Neuronal stem cell (in vitro differentiated cells): ENCODE results near the gene RAB3GAP1.

ENCODE experiments used
- DNase-seq: peaks from one replicate; pipeline ENCODE4 v3.0.0-alpha.2; 2013; ENCODE audit warnings: low spot score
- H2AFZ ChIP-seq: one replicate; pipeline ENCODE4 v1.6.1; 2013; ENCODE audit warnings: mild to moderate bottlenecking, low read length, inconsistent platforms
- H2AK5ac ChIP-seq: 2 replicates; pipeline ENCODE4 v1.6.1; 2013; ENCODE audit warnings: low read depth, mild to moderate bottlenecking, inconsistent platforms, low read length, moderate library complexity, mixed read lengths
- H2BK120ac ChIP-seq: 2 replicates; pipeline ENCODE4 v1.6.1; 2013; ENCODE audit warnings: low read depth, mild to moderate bottlenecking, inconsistent platforms, low read length, moderate library complexity, mixed read lengths
- H2BK12ac ChIP-seq: one replicate; pipeline ENCODE4 v1.6.1; 2013; ENCODE audit warnings: low read length, inconsistent platforms
- H2BK15ac ChIP-seq: 2 replicates; pipeline ENCODE4 v1.6.1; 2013; ENCODE audit warnings: mild to moderate bottlenecking, low read length, inconsistent platforms, mixed read lengths
- H2BK5ac ChIP-seq: one replicate; pipeline ENCODE4 v1.6.1; 2013; ENCODE audit warnings: inconsistent platforms, mild to moderate bottlenecking, low read length, moderate library complexity
- H3K14ac ChIP-seq: one replicate; pipeline ENCODE4 v1.6.1; 2013; ENCODE audit warnings: low read length, inconsistent platforms
- H3K18ac ChIP-seq: 2 replicates; pipeline ENCODE4 v1.6.1; 2013; ENCODE audit warnings: low read length, inconsistent platforms
- H3K23ac ChIP-seq: 2 replicates; pipeline ENCODE4 v1.6.1; 2013; ENCODE audit warnings: low read depth, mild to moderate bottlenecking, mixed read lengths, low read length, inconsistent platforms; ENCODE audit not compliant: poor library complexity
- H3K27ac ChIP-seq: replicated peaks from 3 replicates; pipeline ENCODE4 v1.5.1; 2013; ENCODE audit warnings: low read length, inconsistent platforms
- H3K27me3 ChIP-seq, 3 experiments: 2 replicates each; pipeline ENCODE4 v1.6.1; 2013; ENCODE audit warnings: low read length in 3 of 3, mild to moderate bottlenecking in 2 of 3, inconsistent platforms in 1 of 3, low read depth in 1 of 3, mixed read lengths in 1 of 3, moderate library complexity in 1 of 3; ENCODE audit not compliant: control insufficient read depth in 3 of 3, insufficient read depth in 3 of 3
- H3K36me3 ChIP-seq, 2 donors: replicated peaks in 1 of 2; 2 replicates each; pipeline ENCODE4 v1.6.1; 2013; ENCODE audit warnings: low read length in 2 of 2; ENCODE audit not compliant: control insufficient read depth in 2 of 2, insufficient read depth in 2 of 2
- H3K4ac ChIP-seq: 2 replicates; pipeline ENCODE4 v1.6.1; 2013; ENCODE audit warnings: inconsistent platforms, mild to moderate bottlenecking, low read length, moderate library complexity
- H3K4me1 ChIP-seq, 2 donors: 1 replicate in 1 of 2; 2 replicates in 1 of 2; pipeline ENCODE4 v1.6.1; 2013; ENCODE audit warnings: low read length in 2 of 2, low read depth in 1 of 2; ENCODE audit not compliant: control insufficient read depth in 2 of 2, insufficient read depth in 1 of 2
- H3K4me2 ChIP-seq: one replicate; pipeline ENCODE4 v1.6.1; 2013; ENCODE audit warnings: mild to moderate bottlenecking, low read length, inconsistent platforms; ENCODE audit not compliant: insufficient read depth, poor library complexity, severe bottlenecking
- H3K4me3 ChIP-seq, 2 donors: 2 replicates each; pipeline ENCODE4 v1.5.1; 2013; ENCODE audit warnings: low read length in 2 of 2, mild to moderate bottlenecking in 2 of 2, inconsistent platforms in 1 of 2, moderate library complexity in 1 of 2
- H3K79me1 ChIP-seq: one replicate; pipeline ENCODE4 v1.6.1; 2013; ENCODE audit warnings: low read depth, mild to moderate bottlenecking, inconsistent platforms, low read length, moderate library complexity
- H3K9ac ChIP-seq: one replicate; pipeline ENCODE4 v1.6.1; 2013; ENCODE audit warnings: mild to moderate bottlenecking, low read depth, low read length, inconsistent platforms; ENCODE audit not compliant: poor library complexity
- H3K9me3 ChIP-seq, 2 donors: replicated peaks in 1 of 2; 2 replicates each; pipeline versions ENCODE3 to v1.6.1; 2013; ENCODE audit warnings: low read length in 2 of 2, mild to moderate bottlenecking in 2 of 2, inconsistent platforms in 1 of 2, low read depth in 1 of 2, mixed read lengths in 1 of 2, moderate library complexity in 1 of 2; ENCODE audit not compliant: control insufficient read depth in 2 of 2, insufficient read depth in 1 of 2
- H4K8ac ChIP-seq: one replicate; pipeline ENCODE4 v1.6.1; 2013; ENCODE audit warnings: low read depth, mild to moderate bottlenecking, inconsistent platforms, low read length, moderate library complexity
- H4K91ac ChIP-seq: one replicate; pipeline ENCODE4 v1.6.1; 2013; ENCODE audit warnings: low read length, low read depth, mild to moderate bottlenecking, inconsistent platforms; ENCODE audit not compliant: poor library complexity
- WGBS, 2 donors: extraction: QIAGEN DNeasy Blood & Tissue Kit; methylation state at CpG; one replicate each; pipeline ENCODE4 v1.1.7; 2013; ENCODE audit warnings: missing lambda C conversion rate in 2 of 2, mixed read lengths in 1 of 2; ENCODE audit not compliant: insufficient read length in 2 of 2, insufficient replicate concordance in 1 of 2; ENCODE audit errors: extremely low coverage in 2 of 2; 5-methylcytosine and 5-hydroxymethylcytosine counted together

RAB3GAP1 gene

GRCh38 chr2:135055182-135055786 is 3.2 kb downstream of the RAB3GAP1 start:
- no CpG with 5 or more reads among the region's 2 CpGs for WGBS, 2 donors
- no peak overlapping the region for H2BK5ac ChIP-seq
- H4K91ac ChIP-seq, result no peak overlapping the region
- no peak overlapping the region for H3K4me2 ChIP-seq
- no peak overlapping the region for H2AK5ac ChIP-seq
- H4K8ac ChIP-seq, result no peak overlapping the region
- DNase-seq, result no peak
- H3K14ac ChIP-seq, result no peak overlapping the region
- H3K4ac ChIP-seq, result no peak overlapping the region
- no peak overlapping the region for H2BK12ac ChIP-seq
- H3K27ac ChIP-seq, result no peak overlapping the region
- H3K79me1 ChIP-seq, result peaks cover 3% of the 10 kb centered on the region
- H3K36me3 ChIP-seq, result peaks cover 0 to 33% of the 10 kb centered on the region in 2 donors
- no peak overlapping the region for H3K9ac ChIP-seq
- H3K27me3 ChIP-seq, result no peaks in the 10 kb centered on the region
- no peak overlapping the region for H3K4me3 ChIP-seq
- H2BK15ac ChIP-seq, result no peak overlapping the region
- H3K18ac ChIP-seq, result no peak overlapping the region
- H3K4me1 ChIP-seq, result peaks cover 5 to 6% of the 10 kb centered on the region in 2 donors
- peaks cover 0 to 2% of the 10 kb centered on the region in 2 donors for H3K9me3 ChIP-seq
- no peak overlapping the region for H2BK120ac ChIP-seq
- H3K23ac ChIP-seq, result no peak overlapping the region
- H2AFZ ChIP-seq, result no peak overlapping the region

- Histone ChIP-seq H3K9ac (no peak overlapping the region), H3K27me3 (no peaks in the 10 kb centered on the region), H3K14ac (no peak overlapping the region), H3K4me3 (no peak overlapping the region), H3K4ac (no peak overlapping the region), H3K4me1 (peaks cover 5 to 6% of the 10 kb centered on the region in 2 donors), H2BK120ac (no peak overlapping the region), H3K9me3 (peaks cover 0 to 2% of the 10 kb centered on the region in 2 donors), H2AK5ac (no peak overlapping the region), H3K23ac (no peak overlapping the region), H4K8ac (no peak overlapping the region), H2BK12ac (no peak overlapping the region), H3K27ac (no peak overlapping the region), H3K36me3 (peaks cover 0 to 48% of the 10 kb centered on the region in 2 donors), H2BK15ac (no peak overlapping the region), H3K4me2 (no peak overlapping the region), H3K79me1 (peaks cover 3% of the 10 kb centered on the region), H4K91ac (no peak overlapping the region), H3K18ac (no peak overlapping the region), H2AFZ (no peak overlapping the region), H2BK5ac (no peak overlapping the region)
- DNase-seq, result no peak
These were observed 4.7 kb downstream of the RAB3GAP1 start for GRCh38 chr2:135056790-135057189.

GRCh38 chr2:135059577-135059976 is 7.5 kb downstream of the RAB3GAP1 start:
- H2AK5ac ChIP-seq, result no peak overlapping the region
- H2BK12ac ChIP-seq, result no peak overlapping the region
- H3K36me3 ChIP-seq, result peaks cover 0 to 69% of the 10 kb centered on the region in 2 donors
- H3K79me1 ChIP-seq, result no peaks in the 10 kb centered on the region
- no peaks in the 10 kb centered on the region for H3K27me3 ChIP-seq
- no peak overlapping the region for H2BK15ac ChIP-seq
- H3K4me1 ChIP-seq, result no peaks in the 10 kb centered on the region
- no peak overlapping the region for H3K4me3 ChIP-seq
- H3K9ac ChIP-seq, result no peak overlapping the region
- H3K14ac ChIP-seq, result no peak overlapping the region
- H2BK120ac ChIP-seq, result no peak overlapping the region
- H3K23ac ChIP-seq, result no peak overlapping the region
- H3K27ac ChIP-seq, result no peak overlapping the region
- H3K18ac ChIP-seq, result no peak overlapping the region
- no peak overlapping the region for H4K8ac ChIP-seq
- H2BK5ac ChIP-seq, result no peak overlapping the region
- no peak overlapping the region for H2AFZ ChIP-seq
- DNase-seq, result no peak
- no peak overlapping the region for H4K91ac ChIP-seq
- no peak overlapping the region for H3K4me2 ChIP-seq
- H3K4ac ChIP-seq, result no peak overlapping the region
- H3K9me3 ChIP-seq, result peaks cover 0 to 12% of the 10 kb centered on the region in 2 donors

- H3K36me3 ChIP-seq, result peaks cover 0 to 62% of the 10 kb centered on the region in 2 donors
- H2BK5ac ChIP-seq, result no peak overlapping the region
- H3K18ac ChIP-seq, result no peak overlapping the region
- 100% methylated on average over 1 of the region's 1 CpG; no CpG with 5 or more reads in 1 of the 2 donors for WGBS, 2 donors
- DNase-seq, result no peak
- no peaks in the 10 kb centered on the region for H3K27me3 ChIP-seq
- no peak overlapping the region for H3K9ac ChIP-seq
- H4K8ac ChIP-seq, result no peak overlapping the region
- no peak overlapping the region for H3K14ac ChIP-seq
- H2BK12ac ChIP-seq, result no peak overlapping the region
- no peaks in the 10 kb centered on the region for H3K4me1 ChIP-seq
- H3K9me3 ChIP-seq, result peaks cover 0 to 12% of the 10 kb centered on the region in 2 donors
- no peak overlapping the region for H3K4me3 ChIP-seq
- no peak overlapping the region for H3K4ac ChIP-seq
- no peak overlapping the region for H3K4me2 ChIP-seq
- no peak overlapping the region for H2BK15ac ChIP-seq
- H3K27ac ChIP-seq, result no peak overlapping the region
- no peak overlapping the region for H2AK5ac ChIP-seq
- no peak overlapping the region for H2BK120ac ChIP-seq
- no peak overlapping the region for H4K91ac ChIP-seq
- H3K23ac ChIP-seq, result no peak overlapping the region
- H3K79me1 ChIP-seq, result no peaks in the 10 kb centered on the region
- no peak overlapping the region for H2AFZ ChIP-seq
These were observed 11.1 kb downstream of the RAB3GAP1 start for GRCh38 chr2:135063210-135063609.
